Breast epithelium (tissue), 4 donors: ENCODE data around the gene KRT36. TPM values are rescaled to one million over a fixed set of nuclear protein-coding genes. Genes with fewer than 3 reads are reported as not detected.

ENCODE experiments used
- DNase-seq, 2 donors: peaks; one replicate each; pipeline ENCODE4 v3.0.0-alpha.2; 2019; ENCODE audit warnings: low spot score in 2 of 2
- H3K27ac ChIP-seq, 2 donors: fragments of 200-600 bp; sonication (generic) in 1 of 2; one replicate each; pipeline ENCODE4 v1.5.1; 2016 to 2019; ENCODE audit warnings: mild to moderate bottlenecking in 1 of 2
- H3K27me3 ChIP-seq, 2 donors: fragments of 200-600 bp; sonication (generic) in 1 of 2; one replicate each; pipeline versions ENCODE4 v1.5.1 to v1.6.0; 2017 to 2019; ENCODE audit warnings: control low read depth in 1 of 2, mild to moderate bottlenecking in 1 of 2
- H3K36me3 ChIP-seq: fragments of 200-600 bp; one replicate; pipeline ENCODE4 v1.5.1; 2019
- H3K4me1 ChIP-seq, 2 donors: fragments of 200-600 bp; sonication (generic); one replicate each; pipeline ENCODE4 v1.5.1; 2016 to 2019; ENCODE audit warnings: control low read depth in 1 of 2
- H3K4me3 ChIP-seq, 3 donors: fragments of 200-600 bp; sonication (generic); 1 replicate in 2 of 3; 2 replicates in 1 of 3; pipeline ENCODE4 v1.5.1; 2016 to 2019; ENCODE audit warnings: mild to moderate bottlenecking in 3 of 3, moderate library complexity in 2 of 3
- H3K9me3 ChIP-seq, 2 donors: fragments of 200-600 bp; sonication (generic) in 1 of 2; one replicate each; pipeline ENCODE4 v1.5.1; 2016 to 2019; ENCODE audit warnings: control low read depth in 1 of 2
- CTCF ChIP-seq, 3 donors: fragments of 450-650 bp; IDR thresholded peaks; one replicate each; pipeline ENCODE4 v1.5.1; 2016 to 2017; ENCODE audit warnings: antibody characterized with exemption in 3 of 3, mild to moderate bottlenecking in 3 of 3, moderate library complexity in 3 of 3
- POLR2A ChIP-seq: fragments of 450-650 bp; IDR thresholded peaks from one replicate; pipeline ENCODE4 v1.6.1; 2016; ENCODE audit warnings: antibody characterized with exemption, mild to moderate bottlenecking, moderate library complexity
- POLR2AphosphoS5 ChIP-seq, 3 donors: sonication (generic); formaldehyde crosslinking; IDR thresholded peaks; one replicate each; pipeline ENCODE4 v1.6.1; 2017; ENCODE audit warnings: antibody characterized with exemption in 3 of 3
- intact Hi-C: fragments of 100-400 bp; cut with DNase I; formaldehyde crosslinking; loops from one replicate; pipeline ENCODE4 v1.15.1; 2023; ENCODE audit warnings: low total_unique reads
- total RNA-seq, 3 donors: library from RNA; depleted of rRNA; stranded (reverse); fragments of >200 nt; gene quantifications; one replicate each; pipeline ENCODE4 v1.1.0, GENCODE V29; 2016

The KRT36 gene
- total RNA-seq, 3 donors from 2014 or later, result not detected

DNA sequence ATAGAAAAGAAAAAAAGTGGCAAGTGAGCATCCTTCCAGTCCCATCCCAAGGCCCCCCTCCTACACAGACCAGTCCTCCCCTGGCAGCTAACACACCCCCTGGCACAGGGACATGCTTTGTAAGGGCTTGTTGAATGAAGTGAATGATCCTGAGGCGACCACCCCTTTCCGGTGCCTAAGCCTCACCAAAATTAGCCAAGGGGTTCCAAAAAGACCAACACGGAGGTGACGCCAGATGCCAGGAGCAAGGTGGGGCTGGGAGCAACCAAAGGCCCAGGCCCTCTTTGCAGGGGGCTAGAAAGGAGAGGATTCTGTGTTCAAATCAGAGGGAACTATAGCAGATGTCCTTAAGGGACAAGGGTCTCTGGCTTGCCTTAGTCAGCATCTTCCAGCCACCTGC, 14.3 kb downstream of the KRT36 start:
- Histone ChIP-seq H3K27ac (no peak overlapping the region), H3K9me3 (peaks cover 5 to 7% of the 10 kb centered on the region in 2 donors), H3K4me3 (no peak overlapping the region), H3K4me1 (no peaks in the 10 kb centered on the region), H3K36me3 (no peaks in the 10 kb centered on the region), H3K27me3 (no peaks in the 10 kb centered on the region)
- intact Hi-C loops, result no loop called here
- no peak for TF ChIP-seq POLR2A
- no peak for TF ChIP-seq CTCF (IDR thresholded peaks at IDR 0.05)
- no peak for TF ChIP-seq POLR2AphosphoS5 (IDR thresholded peaks at IDR 0.05)
- no peak for DNase-seq

DNA sequence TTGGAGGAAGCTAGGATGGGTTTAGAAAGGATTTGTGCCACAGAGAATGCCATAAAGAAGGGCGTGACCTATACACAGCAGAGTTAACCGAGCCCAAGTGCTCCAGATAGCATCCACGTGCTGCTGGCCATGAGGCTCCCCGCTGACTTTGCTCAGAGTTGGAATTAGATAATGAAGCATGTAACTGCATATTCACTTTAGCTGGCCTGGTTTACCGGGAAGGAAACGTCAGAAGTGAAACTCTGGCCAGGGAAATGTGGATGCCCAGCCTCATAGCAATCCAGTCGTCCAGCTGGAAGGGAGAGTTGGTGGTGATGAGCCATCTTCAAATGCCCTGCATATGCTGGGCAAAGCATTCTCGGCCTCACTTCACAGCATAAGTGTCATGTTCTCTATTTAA, 14.8 kb downstream of the KRT36 start:
- H3K36me3 ChIP-seq, result no peaks in the 10 kb centered on the region
- peaks cover 5 to 7% of the 10 kb centered on the region in 2 donors for H3K9me3 ChIP-seq
- TF ChIP-seq POLR2A (no peak), CTCF (IDR thresholded peaks at IDR 0.05) (no peak), POLR2AphosphoS5 (IDR thresholded peaks at IDR 0.05) (no peak)
- intact Hi-C loops, result no loop called here
- H3K4me3 ChIP-seq, result no peak overlapping the region
- H3K4me1 ChIP-seq, result no peaks in the 10 kb centered on the region
- H3K27ac ChIP-seq, result no peak overlapping the region
- H3K27me3 ChIP-seq, result no peaks in the 10 kb centered on the region
- DNase-seq, result no peak

- H3K4me1 ChIP-seq, result no peaks in the 10 kb centered on the region
Measured at GRCh38 chr17:41468346-41468745, 21.4 kb downstream of the KRT36 start.

DNA sequence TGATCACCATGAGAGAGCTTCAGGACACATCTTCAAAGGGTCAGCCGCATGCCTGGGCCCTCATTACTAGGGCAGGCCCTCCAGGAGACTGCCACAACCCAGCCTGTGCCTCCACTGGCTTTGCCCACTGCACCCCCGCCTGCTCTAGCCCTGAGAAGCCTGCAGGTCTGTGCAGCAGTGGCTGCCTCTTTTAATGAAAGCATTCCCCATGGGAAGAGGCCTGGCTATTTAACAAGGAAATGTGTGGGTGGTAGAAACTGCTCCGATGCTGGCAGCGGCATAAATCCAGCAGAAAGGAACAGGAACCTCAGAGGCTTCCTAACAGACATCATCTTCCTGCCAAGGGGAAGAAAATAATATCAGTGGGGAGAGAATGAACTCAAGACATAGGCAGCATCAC, 22.1 kb downstream of the KRT36 start:
- intact Hi-C loops, result no loop called here
- peaks cover 5 to 7% of the 10 kb centered on the region in 2 donors for H3K9me3 ChIP-seq
- TF ChIP-seq CTCF (IDR thresholded peaks at IDR 0.05), result no peak
- no peak for TF ChIP-seq POLR2A
- no peaks in the 10 kb centered on the region for H3K4me1 ChIP-seq
- H3K36me3 ChIP-seq, result no peaks in the 10 kb centered on the region
- H3K4me3 ChIP-seq, result no peak overlapping the region
- DNase-seq, result peak in 1 of 2 donors; percentile 57
- no peaks in the 10 kb centered on the region for H3K27me3 ChIP-seq
- H3K27ac ChIP-seq, result peak overlapping the region; percentile 52 to 58

More at GRCh38 chr17:41468346-41468745, 21.4 kb downstream of the KRT36 start:
- Histone ChIP-seq H3K27ac (peak overlapping the region in 1 of 2 donors; percentile 58), H3K9me3 (peaks cover 5 to 7% of the 10 kb centered on the region in 2 donors), H3K4me3 (no peak overlapping the region), H3K36me3 (no peaks in the 10 kb centered on the region), H3K27me3 (no peaks in the 10 kb centered on the region)
- no peak for TF ChIP-seq POLR2A
- no peak for TF ChIP-seq POLR2AphosphoS5 (IDR thresholded peaks at IDR 0.05)
- no peak for TF ChIP-seq CTCF (IDR thresholded peaks at IDR 0.05)
- intact Hi-C loops, result no loop called here
- no peak for DNase-seq

DNA sequence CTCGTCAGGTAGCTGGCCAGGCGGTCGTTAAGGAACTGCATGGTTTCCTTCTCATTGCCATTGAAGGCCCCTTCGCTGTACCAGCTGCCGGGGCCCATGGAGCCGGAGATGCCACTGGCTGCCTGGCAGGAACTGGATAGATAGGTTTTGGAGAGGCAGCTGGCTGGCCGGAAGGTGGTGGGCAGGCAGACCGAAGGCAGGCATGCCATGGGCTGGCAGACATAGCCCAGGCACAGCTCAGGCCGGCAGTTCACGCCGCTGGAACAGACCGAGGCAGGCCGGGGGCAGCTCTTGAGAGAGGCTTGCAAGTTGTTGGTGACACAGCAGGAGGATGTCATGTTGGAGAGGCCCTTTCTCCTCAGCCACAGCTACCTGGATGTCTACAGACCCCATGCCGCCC, 22.7 kb downstream of the KRT36 start, which contains the start of gene KRT32:
Gene KRT32, minus strand, starts transcription at position 399 of the 400 bp plus-strand sequence. Its CDS starts 61 bp downstream, at position 338.
- intact Hi-C loops, result no loop called here
- Histone ChIP-seq H3K4me3 (no peak within 1 kb of the TSS), H3K36me3 (no peaks in the 10 kb centered on the region), H3K4me1 (no peaks in the 10 kb centered on the region), H3K27ac (peak within 1 kb of the TSS; percentile 52 to 58), H3K9me3 (peaks cover 2 to 3% of the 10 kb centered on the region in 2 donors), H3K27me3 (no peaks in the 10 kb centered on the region)
- no peak for TF ChIP-seq POLR2A
- no peak for TF ChIP-seq CTCF (IDR thresholded peaks at IDR 0.05)
- TF ChIP-seq POLR2AphosphoS5 (IDR thresholded peaks at IDR 0.05), result no peak
- DNase-seq, result no peak
